Epithelial cell of esophagus (primary cell): ENCODE results near the gene FHIP2A.
"Not testable (repeated sequence)": the region's sequence is repeated elsewhere in the genome, so short reads cannot be mapped to it uniquely, and the experiment has no call there.

Experiments
- DNase-seq: peaks from one replicate; pipeline ENCODE4 v3.0.0; 2010; ENCODE audit warnings: low read depth
- H3K4me3 ChIP-seq: 2 replicates; pipeline ENCODE4 v1.5.1; 2011; ENCODE audit warnings: mild to moderate bottlenecking, low read length, control low read depth
- CTCF ChIP-seq: IDR thresholded peaks from 2 replicates; pipeline ENCODE4 v1.5.1; 2011; ENCODE audit warnings: low read depth, mild to moderate bottlenecking, low read length, control low read depth, inconsistent platforms; ENCODE audit not compliant: insufficient read depth; ENCODE audit errors: missing control alignments

FHIP2A gene

GRCh38 chr10:114825513-114826253, 4.1 kb downstream of the FHIP2A start:
- peak; percentile 51 for DNase-seq
- no peak for TF ChIP-seq CTCF
- H3K4me3 ChIP-seq, result no peak overlapping the region

- DNase-seq, result peak; percentile 8
- H3K4me3 ChIP-seq, result no peak overlapping the region
- no peak for TF ChIP-seq CTCF
These were observed 7.8 kb downstream of the FHIP2A start for GRCh38 chr10:114829160-114829909.

GRCh38 chr10:114831186-114831867, 9.7 kb downstream of the FHIP2A start:
- H3K4me3 ChIP-seq, result no peak overlapping the region
- no peak for DNase-seq
- no peak for TF ChIP-seq CTCF

- H3K4me3 ChIP-seq, result no peak overlapping the region
- DNase-seq, result no peak
- no peak for TF ChIP-seq CTCF
These were observed 16.1 kb downstream of the FHIP2A start for GRCh38 chr10:114837690-114838089.

GRCh38 chr10:114839901-114840300, 18.3 kb downstream of the FHIP2A start:
- no peak overlapping the region for H3K4me3 ChIP-seq
- no peak for TF ChIP-seq CTCF
- DNase-seq, result peak; percentile 65

- DNase-seq, result no peak
- H3K4me3 ChIP-seq, result no peak overlapping the region
- no peak for TF ChIP-seq CTCF
These were observed 24.6 kb downstream of the FHIP2A start for GRCh38 chr10:114845978-114846693.

GRCh38 chr10:114847517-114847916, 25.9 kb downstream of the FHIP2A start:
- not testable (repeated sequence) for H3K4me3 ChIP-seq, DNase-seq
